Spleen (tissue), 11 donors: ENCODE data around the gene ZSCAN20. TPM values are rescaled to one million over a fixed set of nuclear protein-coding genes. Genes with fewer than 3 reads are reported as not detected.

Experiments used
- DNase-seq: peaks from one replicate; pipeline ENCODE4 v3.0.0-alpha.2; 2020
- H3K27ac ChIP-seq, 8 donors: fragments of 200-600 bp; sonication (generic) in 7 of 8; 1 replicate in 4 of 8; 2 replicates in 4 of 8; pipeline versions ENCODE4 v1.5.0 to v1.8.0; 2016 to 2021; ENCODE audit warnings: inconsistent platforms in 4 of 8, mild to moderate bottlenecking in 4 of 8, moderate library complexity in 1 of 8
- H3K27me3 ChIP-seq, 7 donors: fragments of 200-600 bp; sonication (generic) in 6 of 7; replicated peaks in 1 of 7; 1 replicate in 4 of 7; 2 replicates in 3 of 7; pipeline versions ENCODE4 v1.5.0 to v1.8.0; 2016 to 2021; ENCODE audit warnings: inconsistent platforms in 3 of 7, mild to moderate bottlenecking in 1 of 7
- H3K36me3 ChIP-seq, 6 donors: fragments of 200-600 bp; sonication (generic) in 5 of 6; 1 replicate in 4 of 6; 2 replicates in 2 of 6; pipeline versions ENCODE4 v1.5.0 to v1.8.0; 2016 to 2021; ENCODE audit warnings: inconsistent platforms in 2 of 6
- H3K4me1 ChIP-seq, 6 donors: fragments of 200-600 bp; sonication (generic) in 5 of 6; 1 replicate in 3 of 6; 2 replicates in 3 of 6; pipeline versions ENCODE4 v1.5.0 to v1.8.0; 2016 to 2021; ENCODE audit warnings: inconsistent platforms in 3 of 6
- H3K4me3 ChIP-seq, 8 donors: fragments of 200-600 bp; sonication (generic) in 7 of 8; 1 replicate in 4 of 8; 2 replicates in 4 of 8; pipeline versions ENCODE4 v1.5.0 to v1.8.0; 2016 to 2021; ENCODE audit warnings: inconsistent platforms in 4 of 8, mild to moderate bottlenecking in 4 of 8, moderate library complexity in 2 of 8
- H3K9me3 ChIP-seq, 8 donors: fragments of 200-600 bp; sonication (generic) in 7 of 8; 1 replicate in 4 of 8; 2 replicates in 4 of 8; pipeline versions ENCODE4 v1.5.0 to v1.8.0; 2016 to 2021; ENCODE audit warnings: inconsistent platforms in 4 of 8
- POLR2A ChIP-seq, 3 donors: fragments of 450-650 bp; IDR thresholded peaks; one replicate each; pipeline ENCODE4 v1.5.1; 2017; ENCODE audit warnings: antibody characterized with exemption in 3 of 3, mild to moderate bottlenecking in 1 of 3
- POLR2AphosphoS5 ChIP-seq, 3 donors: sonication (generic); formaldehyde crosslinking; IDR thresholded peaks; one replicate each; pipeline ENCODE4 v1.5.1; 2017; ENCODE audit warnings: antibody characterized with exemption in 3 of 3
- WGBS, 5 donors: extraction: QIAGEN DNeasy Blood & Tissue Kit in 3 of 5; methylation state at CpG; one replicate each; pipeline versions ENCODE4 v1.1.5 to v1.1.7; 2013 to 2018; 5-methylcytosine and 5-hydroxymethylcytosine counted together
- intact Hi-C: fragments of 100-400 bp; cut with DNase I; formaldehyde crosslinking; loops from one replicate; pipeline ENCODE4 v1.15.0; 2023; ENCODE audit warnings: low total_unique reads
- polyA plus RNA-seq, 3 donors: library from polyadenylated mRNA; stranded (reverse); fragments of 200-250 nt; gene quantifications; one replicate each; pipeline ENCODE4 v1.2.1, GENCODE V29; 2013
- total RNA-seq, 7 donors: library from RNA; depleted of rRNA in 3 of 7; stranded (reverse); fragments of >200 nt in 3 of 7; fragmentation: NEBNext Ultra II Directional in 4 of 7; extraction: Animal tissue kit (Norgen Biotek cat#: 25700) in 4 of 7; gene quantifications; one replicate each; pipeline versions ENCODE4 v1.1.0 to v1.2.1, GENCODE V29; 2016 to 2021
- TF ChIP-seq, protein P1 (sequence below), 11 experiments: fragments of 200-600 bp in 7 of 11; fragments of 450-650 bp in 4 of 11; sonication (generic) in 4 of 11; IDR thresholded peaks in 8 of 11; conservative IDR thresholded peaks in 3 of 11; 1 replicate in 7 of 11; 2 replicates in 4 of 11; pipeline versions ENCODE4 v1.4.0 to v1.8.0; 2016 to 2021; ENCODE audit warnings: antibody characterized with exemption in 11 of 11, inconsistent platforms in 4 of 11, mild to moderate bottlenecking in 1 of 11
- donor health status: healthy with polysubstance abuse.
- donor health status: DM: no; HTN: no; CAD: no; lungs with moderate emphysema.
- donor health status: DM: no; HTN: no; CAD: no.
- donor health status: Bipolar disorder and iron deficiency.
- donor health status: healthy.
- donor health status: DM: no; HTN: no; CAD: no.
- donor health status: DM: yes; HTN: yes; CAD: no.

The ZSCAN20 gene
- total and polyA plus RNA-seq, 10 donors: 0.28 to 6.2 (median 4.2) TPM

DNA sequence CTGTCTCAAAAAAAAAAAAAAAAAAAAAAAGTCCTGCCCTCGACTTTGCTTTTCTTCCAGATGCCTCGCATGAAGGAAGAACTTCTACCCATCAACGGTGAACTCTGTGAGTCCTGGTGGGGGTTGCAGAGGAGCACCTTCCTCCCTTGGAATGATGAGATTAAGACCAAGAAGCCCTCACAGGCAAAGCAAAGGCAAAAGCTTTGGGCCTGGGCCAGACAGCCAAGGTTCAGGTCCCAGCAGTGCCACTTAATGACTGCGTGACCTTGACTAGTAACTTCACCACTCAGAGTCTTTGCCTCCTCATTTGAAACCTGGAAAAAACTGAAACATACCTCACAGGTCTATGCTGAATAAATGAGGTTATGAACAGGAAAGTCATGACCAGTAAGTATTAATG, 55.5 kb downstream of the ZSCAN20 start:
- Histone ChIP-seq H3K36me3 (no peaks in the 10 kb centered on the region), H3K4me1 (no peaks in the 10 kb centered on the region), H3K27me3 (peaks cover 0 to 19% (median 0%) of the 10 kb centered on the region in 7 donors), H3K9me3 (peaks cover 0 to 4% (median 0%) of the 10 kb centered on the region in 8 donors), H3K4me3 (no peak overlapping the region), H3K27ac (no peak overlapping the region)
- no peak for DNase-seq
- intact Hi-C loops: no loop called here
- 67 to 90% (median 85%) methylated on average over 4 of the region's 4 CpGs for whole genome bisulfite sequencing, 5 donors
- TF ChIP-seq, protein P1, sequence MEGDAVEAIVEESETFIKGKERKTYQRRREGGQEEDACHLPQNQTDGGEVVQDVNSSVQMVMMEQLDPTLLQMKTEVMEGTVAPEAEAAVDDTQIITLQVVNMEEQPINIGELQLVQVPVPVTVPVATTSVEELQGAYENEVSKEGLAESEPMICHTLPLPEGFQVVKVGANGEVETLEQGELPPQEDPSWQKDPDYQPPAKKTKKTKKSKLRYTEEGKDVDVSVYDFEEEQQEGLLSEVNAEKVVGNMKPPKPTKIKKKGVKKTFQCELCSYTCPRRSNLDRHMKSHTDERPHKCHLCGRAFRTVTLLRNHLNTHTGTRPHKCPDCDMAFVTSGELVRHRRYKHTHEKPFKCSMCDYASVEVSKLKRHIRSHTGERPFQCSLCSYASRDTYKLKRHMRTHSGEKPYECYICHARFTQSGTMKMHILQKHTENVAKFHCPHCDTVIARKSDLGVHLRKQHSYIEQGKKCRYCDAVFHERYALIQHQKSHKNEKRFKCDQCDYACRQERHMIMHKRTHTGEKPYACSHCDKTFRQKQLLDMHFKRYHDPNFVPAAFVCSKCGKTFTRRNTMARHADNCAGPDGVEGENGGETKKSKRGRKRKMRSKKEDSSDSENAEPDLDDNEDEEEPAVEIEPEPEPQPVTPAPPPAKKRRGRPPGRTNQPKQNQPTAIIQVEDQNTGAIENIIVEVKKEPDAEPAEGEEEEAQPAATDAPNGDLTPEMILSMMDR (IDR thresholded peaks at IDR 0.05 in 8 of 11, conservative IDR thresholded peaks at IDR 0.05 in 3 of 11): no peak
- TF ChIP-seq POLR2AphosphoS5 (IDR thresholded peaks at IDR 0.05): no peak

DNA sequence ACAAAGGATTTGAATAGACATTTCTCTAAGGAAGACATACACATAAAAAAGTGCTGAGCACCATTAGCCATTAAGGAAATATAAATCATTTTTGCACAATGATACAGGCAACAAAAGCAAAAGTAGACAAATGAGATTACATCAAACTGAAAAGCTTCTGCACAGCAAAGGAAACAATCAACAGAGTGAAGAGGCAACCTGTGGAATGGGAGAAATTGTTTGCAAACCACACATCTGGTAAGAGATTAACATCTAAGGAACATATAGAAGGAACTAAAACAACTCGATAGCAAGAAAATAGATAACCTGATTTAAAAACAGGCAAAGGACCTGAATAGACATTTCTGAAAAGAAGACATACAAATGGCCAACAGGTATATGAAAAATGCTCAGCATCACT, 57.5 kb downstream of the ZSCAN20 start:
- no peak for TF ChIP-seq POLR2AphosphoS5 (IDR thresholded peaks at IDR 0.05)
- no peak for TF ChIP-seq POLR2A (IDR thresholded peaks at IDR 0.05)
- TF ChIP-seq, protein P1 (IDR thresholded peaks at IDR 0.05 in 8 of 11, conservative IDR thresholded peaks at IDR 0.05 in 3 of 11): no peak
- intact Hi-C loops: no loop called here
- no peaks in the 10 kb centered on the region for H3K4me1 ChIP-seq
- peaks cover 0 to 20% (median 0%) of the 10 kb centered on the region in 7 donors for H3K27me3 ChIP-seq
- H3K36me3 ChIP-seq: no peaks in the 10 kb centered on the region
- peaks cover 0 to 4% (median 0%) of the 10 kb centered on the region in 8 donors for H3K9me3 ChIP-seq
- H3K27ac ChIP-seq: no peak overlapping the region
- 35 to 59% (median 43%) methylated on average over 1 of the region's 1 CpG for WGBS, 5 donors
- H3K4me3 ChIP-seq: no peak overlapping the region
- no peak for DNase-seq

DNA sequence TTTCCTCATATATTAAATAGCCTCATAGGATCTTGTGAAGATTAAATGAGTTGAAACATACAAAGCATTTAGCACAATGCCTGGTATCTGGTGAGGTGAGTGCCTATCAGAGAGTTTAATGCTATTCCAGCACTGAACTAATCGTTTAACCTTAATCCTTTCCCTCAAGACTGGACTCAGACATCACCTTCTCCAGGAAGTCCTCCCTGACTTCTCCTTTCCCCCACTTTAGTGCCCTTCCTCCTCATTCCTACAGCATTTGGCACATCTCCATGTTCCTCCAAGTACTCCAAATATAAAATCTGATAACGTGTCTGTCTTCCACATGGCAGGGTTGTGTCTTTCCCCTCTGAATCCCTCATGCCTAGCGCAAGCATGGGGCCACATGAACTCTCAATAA, 59.8 kb downstream of the ZSCAN20 start:
- no peak overlapping the region for H3K4me3 ChIP-seq
- H3K4me1 ChIP-seq: no peaks in the 10 kb centered on the region
- H3K27me3 ChIP-seq: peaks cover 0 to 12% (median 0%) of the 10 kb centered on the region in 7 donors
- intact Hi-C loops: no loop called here
- 68 to 78% (median 75%) methylated on average over 3 of the region's 3 CpGs for WGBS, 5 donors
- peaks cover 0 to 4% (median 0%) of the 10 kb centered on the region in 8 donors for H3K9me3 ChIP-seq
- DNase-seq: no peak
- no peak for TF ChIP-seq POLR2AphosphoS5 (IDR thresholded peaks at IDR 0.05)
- TF ChIP-seq POLR2A (IDR thresholded peaks at IDR 0.05): no peak
- TF ChIP-seq, protein P1 (IDR thresholded peaks at IDR 0.05 in 8 of 11, conservative IDR thresholded peaks at IDR 0.05 in 3 of 11): no peak
- no peaks in the 10 kb centered on the region for H3K36me3 ChIP-seq
- no peak overlapping the region for H3K27ac ChIP-seq

DNA sequence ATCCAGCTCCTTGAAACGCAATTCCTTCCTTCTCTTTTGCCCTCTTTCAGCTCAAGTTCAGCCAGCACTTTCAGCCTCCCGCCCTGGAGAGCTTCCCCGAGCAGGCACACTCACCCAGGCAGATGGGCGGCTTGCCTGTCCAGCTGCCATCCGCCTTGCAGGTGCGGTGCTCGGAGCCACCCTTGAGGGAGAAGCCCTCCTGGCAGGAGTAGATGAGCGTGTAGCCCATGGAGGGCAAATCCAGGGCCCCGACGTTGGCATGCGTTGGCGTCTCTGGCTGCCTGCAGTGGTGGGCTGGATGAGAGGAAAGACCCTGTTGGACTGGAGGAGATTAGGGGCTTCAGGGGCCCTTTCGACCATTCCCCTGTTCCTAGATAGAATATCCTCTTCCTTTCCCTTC, 60.5 kb downstream of the ZSCAN20 start:
- Histone ChIP-seq H3K36me3 (no peaks in the 10 kb centered on the region), H3K4me3 (no peak overlapping the region), H3K27me3 (peaks cover 0 to 16% (median 0%) of the 10 kb centered on the region in 7 donors), H3K9me3 (peaks cover 0 to 4% (median 0%) of the 10 kb centered on the region in 8 donors), H3K27ac (no peak overlapping the region), H3K4me1 (no peaks in the 10 kb centered on the region)
- no peak for DNase-seq
- 91 to 96% (median 93%) methylated on average over 13 of the region's 13 CpGs for WGBS, 5 donors
- TF ChIP-seq, protein P1 (IDR thresholded peaks at IDR 0.05 in 8 of 11, conservative IDR thresholded peaks at IDR 0.05 in 3 of 11): no peak
- no peak for TF ChIP-seq POLR2AphosphoS5 (IDR thresholded peaks at IDR 0.05)
- TF ChIP-seq POLR2A (IDR thresholded peaks at IDR 0.05): no peak
- intact Hi-C loops: no loop called here
